LoVo (cell line): ENCODE results near the gene NFIL3.

Source experiments
- DNase-seq: peaks from one replicate; pipeline ENCODE4 v3.0.0-alpha.2; 2016; ENCODE audit warnings: low spot score

The NFIL3 gene

GRCh38 chr9:91359734-91360470, 63.7 kb downstream of the NFIL3 start:
- DNase-seq = no peak

GRCh38 chr9:91359083-91359482, 64.5 kb downstream of the NFIL3 start:
- no peak for DNase-seq
